ENCODE data around the gene TNK1. TPM values are rescaled to one million over a fixed set of nuclear protein-coding genes. Genes with fewer than 3 reads are reported as not detected.
"Not testable (repeated sequence)": the region's sequence is repeated elsewhere in the genome, so short reads cannot be mapped to it uniquely, and the experiment has no call there.

Gene TNK1
- total RNA-seq, 1 experiment from 2014 or later: 16.8 TPM

GRCh38 chr17:7336240-7337175 lies 44.4 kb upstream of the TNK1 start, which contains the start of gene ACAP1:
ACAP1 (plus strand) TSS chr17:7336529; CDS start chr17:7336735, 206 bp downstream.
- ChIA-PET POLR2A (interaction anchor here (0.9 kb wide), 2 partner anchors 24 to 67 kb away, joined by 3 read pairs; partner anchors contain the start of gene TMEM256), RAD21 (ENCODE audit: low non-redundant PET in 1 of 2, low total read pairs in 2 of 2, uncharacterized antibody in 2 of 2, unreplicated experiment in 2 of 2) (no interaction called here), CTCF (no interaction called here)
- no peak for DNase-seq (ENCODE audit: low read depth, low spot score)
- intact Hi-C loops (cut with micrococcal nuclease): no loop called here
- H4K20me1 ChIP-seq (ENCODE audit: insufficient read depth): no peaks in the 10 kb centered on the region
- peak; percentile 49 for ATAC-seq
- peaks cover 0 to 5% of the 10 kb centered on the region in 2 experiments; a peak in 2 of 4 replicates for H3K4me1 ChIP-seq (ENCODE audit: control insufficient read depth in 1 of 2, insufficient read depth in 2 of 2, low read length in 2 of 2)
- TF ChIP-seq ZNF274 (IDR thresholded peaks at IDR 0.05; ENCODE audit: low read depth, low read length): no peak
- no peak for TF ChIP-seq FOSL1 (IDR thresholded peaks at IDR 0.05; ENCODE audit: low read depth)
- TF ChIP-seq ELF1 (IDR thresholded peaks at IDR 0.05; ENCODE audit: borderline replicate concordance, low read depth): no peak
- no peak for TF ChIP-seq JUND (IDR thresholded peaks at IDR 0.05)
- TF ChIP-seq, protein P1, sequence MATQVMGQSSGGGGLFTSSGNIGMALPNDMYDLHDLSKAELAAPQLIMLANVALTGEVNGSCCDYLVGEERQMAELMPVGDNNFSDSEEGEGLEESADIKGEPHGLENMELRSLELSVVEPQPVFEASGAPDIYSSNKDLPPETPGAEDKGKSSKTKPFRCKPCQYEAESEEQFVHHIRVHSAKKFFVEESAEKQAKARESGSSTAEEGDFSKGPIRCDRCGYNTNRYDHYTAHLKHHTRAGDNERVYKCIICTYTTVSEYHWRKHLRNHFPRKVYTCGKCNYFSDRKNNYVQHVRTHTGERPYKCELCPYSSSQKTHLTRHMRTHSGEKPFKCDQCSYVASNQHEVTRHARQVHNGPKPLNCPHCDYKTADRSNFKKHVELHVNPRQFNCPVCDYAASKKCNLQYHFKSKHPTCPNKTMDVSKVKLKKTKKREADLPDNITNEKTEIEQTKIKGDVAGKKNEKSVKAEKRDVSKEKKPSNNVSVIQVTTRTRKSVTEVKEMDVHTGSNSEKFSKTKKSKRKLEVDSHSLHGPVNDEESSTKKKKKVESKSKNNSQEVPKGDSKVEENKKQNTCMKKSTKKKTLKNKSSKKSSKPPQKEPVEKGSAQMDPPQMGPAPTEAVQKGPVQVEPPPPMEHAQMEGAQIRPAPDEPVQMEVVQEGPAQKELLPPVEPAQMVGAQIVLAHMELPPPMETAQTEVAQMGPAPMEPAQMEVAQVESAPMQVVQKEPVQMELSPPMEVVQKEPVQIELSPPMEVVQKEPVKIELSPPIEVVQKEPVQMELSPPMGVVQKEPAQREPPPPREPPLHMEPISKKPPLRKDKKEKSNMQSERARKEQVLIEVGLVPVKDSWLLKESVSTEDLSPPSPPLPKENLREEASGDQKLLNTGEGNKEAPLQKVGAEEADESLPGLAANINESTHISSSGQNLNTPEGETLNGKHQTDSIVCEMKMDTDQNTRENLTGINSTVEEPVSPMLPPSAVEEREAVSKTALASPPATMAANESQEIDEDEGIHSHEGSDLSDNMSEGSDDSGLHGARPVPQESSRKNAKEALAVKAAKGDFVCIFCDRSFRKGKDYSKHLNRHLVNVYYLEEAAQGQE (IDR thresholded peaks at IDR 0.05; ENCODE audit: low read depth): no peak
- TF ChIP-seq MAX (IDR thresholded peaks at IDR 0.05): no peak
- no peak for TF ChIP-seq SRF (IDR thresholded peaks at IDR 0.05; ENCODE audit: low read depth)
- no peak for TF ChIP-seq YY1 (IDR thresholded peaks at IDR 0.05; ENCODE audit: extremely low read depth, insufficient replicate concordance, low read depth, low read length)
- TF ChIP-seq CEBPB (IDR thresholded peaks at IDR 0.05; ENCODE audit: low read depth): no peak
- no peak for TF ChIP-seq CBX3 (IDR thresholded peaks at IDR 0.05; ENCODE audit: low read depth)
- no peak for TF ChIP-seq SIN3A (IDR thresholded peaks at IDR 0.05; ENCODE audit: low read depth)
- TF ChIP-seq, protein P2, sequence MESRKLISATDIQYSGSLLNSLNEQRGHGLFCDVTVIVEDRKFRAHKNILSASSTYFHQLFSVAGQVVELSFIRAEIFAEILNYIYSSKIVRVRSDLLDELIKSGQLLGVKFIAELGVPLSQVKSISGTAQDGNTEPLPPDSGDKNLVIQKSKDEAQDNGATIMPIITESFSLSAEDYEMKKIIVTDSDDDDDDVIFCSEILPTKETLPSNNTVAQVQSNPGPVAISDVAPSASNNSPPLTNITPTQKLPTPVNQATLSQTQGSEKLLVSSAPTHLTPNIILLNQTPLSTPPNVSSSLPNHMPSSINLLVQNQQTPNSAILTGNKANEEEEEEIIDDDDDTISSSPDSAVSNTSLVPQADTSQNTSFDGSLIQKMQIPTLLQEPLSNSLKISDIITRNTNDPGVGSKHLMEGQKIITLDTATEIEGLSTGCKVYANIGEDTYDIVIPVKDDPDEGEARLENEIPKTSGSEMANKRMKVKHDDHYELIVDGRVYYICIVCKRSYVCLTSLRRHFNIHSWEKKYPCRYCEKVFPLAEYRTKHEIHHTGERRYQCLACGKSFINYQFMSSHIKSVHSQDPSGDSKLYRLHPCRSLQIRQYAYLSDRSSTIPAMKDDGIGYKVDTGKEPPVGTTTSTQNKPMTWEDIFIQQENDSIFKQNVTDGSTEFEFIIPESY (IDR thresholded peaks at IDR 0.05; ENCODE audit: extremely low read depth, insufficient replicate concordance, low read length): no peak
- no peak for TF ChIP-seq RAD21 (IDR thresholded peaks at IDR 0.05; ENCODE audit: low read depth)
- no peaks in the 10 kb centered on the region for H3K79me2 ChIP-seq (ENCODE audit: insufficient read depth, low read length)
- no peak within 1 kb of the TSS for H3K9ac ChIP-seq (ENCODE audit: low read length)
- H3K9me2 ChIP-seq (ENCODE audit: insufficient read depth): no peaks in the 10 kb centered on the region
- no peak within 1 kb of the TSS for H3K27ac ChIP-seq (ENCODE audit: low read depth, low read length)
- H3K4me2 ChIP-seq (ENCODE audit: low read length): no peak within 1 kb of the TSS
- no peaks in the 10 kb centered on the region for H3K9me3 ChIP-seq (ENCODE audit: control insufficient read depth in 1 of 2, insufficient read depth in 1 of 2, low read depth in 1 of 2, low read length in 2 of 2)
- H3K27me3 ChIP-seq (ENCODE audit: insufficient read depth, low read length): no peaks in the 10 kb centered on the region
- H3K4me3 ChIP-seq (replicated peaks in 1 of 2; ENCODE audit: low read depth in 1 of 2, low read length in 2 of 2): no peak within 1 kb of the TSS
- no peaks in the 10 kb centered on the region for H3K36me3 ChIP-seq (ENCODE audit: control insufficient read depth in 1 of 2, insufficient read depth in 2 of 2, low read length in 2 of 2)
- H2AFZ ChIP-seq (ENCODE audit: low read depth, low read length, poor library complexity, severe bottlenecking): no peak within 1 kb of the TSS
- no TSS peak for BruUV-seq (replicated peaks)

- RAD21 ChIA-PET (ENCODE audit: low non-redundant PET in 1 of 2, low total read pairs in 2 of 2, uncharacterized antibody in 2 of 2, unreplicated experiment in 2 of 2); H2AFZ ChIP-seq (ENCODE audit: low read depth, low read length, poor library complexity, severe bottlenecking); H3K4me3 ChIP-seq (replicated peaks in 1 of 2; ENCODE audit: low read depth in 1 of 2, low read length in 2 of 2); H3K79me2 ChIP-seq (ENCODE audit: insufficient read depth, low read length); H3K9me3 ChIP-seq (ENCODE audit: control insufficient read depth in 1 of 2, insufficient read depth in 1 of 2, low read depth in 1 of 2, low read length in 2 of 2); POLR2A ChIA-PET; H3K9me2 ChIP-seq (ENCODE audit: insufficient read depth); H3K36me3 ChIP-seq (ENCODE audit: control insufficient read depth in 1 of 2, insufficient read depth in 2 of 2, low read length in 2 of 2); intact Hi-C loops (cut with micrococcal nuclease); DNase-seq (ENCODE audit: low read depth, low spot score); H3K9ac ChIP-seq (ENCODE audit: low read length); BruUV-seq (replicated peaks); H3K4me2 ChIP-seq (ENCODE audit: low read length); H3K27me3 ChIP-seq (ENCODE audit: insufficient read depth, low read length); ATAC-seq; H3K4me1 ChIP-seq (ENCODE audit: control insufficient read depth in 1 of 2, insufficient read depth in 2 of 2, low read length in 2 of 2); CTCF ChIA-PET; H4K20me1 ChIP-seq (ENCODE audit: insufficient read depth); H3K27ac ChIP-seq (ENCODE audit: low read depth, low read length): not testable (repeated sequence)
Observed at GRCh38 chr17:7337600-7337999, 43.3 kb upstream of the TNK1 start.

Data from HCT116 (cell line).